Liver (tissue), 9 donors: ENCODE results near the gene CEP63. TPM values are rescaled to one million over a fixed set of nuclear protein-coding genes. Genes with fewer than 3 reads are reported as not detected.
A peak's percentile ranks its signal among the peaks of the same experiment; 100 is the strongest.

Experiments used
- DNase-seq: peaks from one replicate; pipeline ENCODE4 v3.0.0-alpha.2; 2017; ENCODE audit warnings: low spot score
- H3K27ac ChIP-seq, 2 donors: one replicate each; pipeline ENCODE4 v1.7.0; 2013; ENCODE audit warnings: inconsistent platforms in 2 of 2, low read length in 2 of 2, control low read depth in 1 of 2, low read depth in 1 of 2, mild to moderate bottlenecking in 1 of 2
- H3K27me3 ChIP-seq, 4 donors: one replicate each; pipeline versions ENCODE4 v1.6.1 to v1.7.0; 2013; ENCODE audit warnings: low read length in 3 of 4, inconsistent platforms in 1 of 4, mild to moderate bottlenecking in 1 of 4, moderate library complexity in 1 of 4; ENCODE audit not compliant: control insufficient read depth in 4 of 4, insufficient read depth in 4 of 4
- H3K36me3 ChIP-seq, 4 donors: one replicate each; pipeline versions ENCODE4 v1.6.1 to v1.7.0; 2013; ENCODE audit warnings: low read length in 3 of 4, mild to moderate bottlenecking in 3 of 4, low read depth in 1 of 4, moderate library complexity in 1 of 4; ENCODE audit not compliant: control insufficient read depth in 4 of 4, insufficient read depth in 3 of 4
- H3K4me1 ChIP-seq, 4 donors: one replicate each; pipeline versions ENCODE4 v1.6.1 to v1.7.0; 2013; ENCODE audit warnings: low read length in 3 of 4, mild to moderate bottlenecking in 3 of 4, moderate library complexity in 1 of 4; ENCODE audit not compliant: control insufficient read depth in 4 of 4, insufficient read depth in 4 of 4
- H3K4me3 ChIP-seq, 3 donors: one replicate each; pipeline versions ENCODE4 v1.6.1 to v1.7.0; 2013; ENCODE audit warnings: low read length in 3 of 3, control low read depth in 1 of 3, low read depth in 1 of 3, mild to moderate bottlenecking in 1 of 3
- H3K9ac ChIP-seq, 2 donors: one replicate each; pipeline ENCODE4 v1.7.0; 2013; ENCODE audit warnings: low read length in 2 of 2, mild to moderate bottlenecking in 2 of 2, moderate library complexity in 2 of 2, control low read depth in 1 of 2, low read depth in 1 of 2
- H3K9me3 ChIP-seq, 4 donors: one replicate each; pipeline versions ENCODE4 v1.6.1 to v1.7.0; 2013; ENCODE audit warnings: low read length in 3 of 4; ENCODE audit not compliant: control insufficient read depth in 4 of 4
- EGR1 ChIP-seq, 2 donors: IDR thresholded peaks; 2 replicates each; pipeline ENCODE4 v1.6.1; 2016 to 2018; ENCODE audit warnings: antibody characterized with exemption in 2 of 2, low read depth in 2 of 2
- FOXA1 ChIP-seq: IDR thresholded peaks from 2 replicates; pipeline ENCODE4 v1.6.1; 2016; ENCODE audit warnings: antibody characterized with exemption
- FOXA2 ChIP-seq: IDR thresholded peaks from 2 replicates; pipeline ENCODE4 v1.6.1; 2016; ENCODE audit warnings: antibody characterized with exemption
- GABPA ChIP-seq, 2 donors: IDR thresholded peaks in 1 of 2; conservative IDR thresholded peaks in 1 of 2; 2 replicates each; pipeline ENCODE4 v1.6.1; 2016; ENCODE audit warnings: antibody characterized with exemption in 2 of 2, mild to moderate bottlenecking in 1 of 2, moderate library complexity in 1 of 2
- HNF4A ChIP-seq, 2 donors: conservative IDR thresholded peaks; 2 replicates each; pipeline ENCODE4 v1.6.1; 2016; ENCODE audit warnings: antibody characterized with exemption in 2 of 2, mild to moderate bottlenecking in 2 of 2
- HNF4G ChIP-seq: IDR thresholded peaks from 2 replicates; pipeline ENCODE4 v1.6.1; 2016; ENCODE audit warnings: antibody characterized with exemption
- JUND ChIP-seq, 2 donors: IDR thresholded peaks; 2 replicates each; pipeline ENCODE4 v1.6.1; 2016; ENCODE audit warnings: antibody characterized with exemption in 2 of 2
- NR2F2 ChIP-seq: IDR thresholded peaks from 2 replicates; pipeline ENCODE4 v1.6.1; 2016; ENCODE audit warnings: antibody characterized with exemption
- RAD21 ChIP-seq, 2 donors: IDR thresholded peaks; 2 replicates each; pipeline ENCODE4 v1.6.1; 2016; ENCODE audit warnings: antibody characterized with exemption in 2 of 2, mild to moderate bottlenecking in 2 of 2
- RXRA ChIP-seq, 2 donors: IDR thresholded peaks; 2 replicates each; pipeline ENCODE4 v1.6.1; 2017 to 2018; ENCODE audit warnings: antibody characterized with exemption in 2 of 2, mild to moderate bottlenecking in 1 of 2
- TAF1 ChIP-seq: conservative IDR thresholded peaks from 2 replicates; pipeline ENCODE4 v1.6.1; 2016; ENCODE audit warnings: antibody characterized with exemption, mild to moderate bottlenecking
- YY1 ChIP-seq: IDR thresholded peaks from 2 replicates; pipeline ENCODE4 v1.6.1; 2016; ENCODE audit warnings: antibody characterized with exemption, mild to moderate bottlenecking
- WGBS: extraction: QIAGEN DNeasy Blood & Tissue Kit; methylation state at CpG from one replicate; pipeline ENCODE4 v1.1.7; 2013; 5-methylcytosine and 5-hydroxymethylcytosine counted together
- polyA plus RNA-seq, 2 donors: library from polyadenylated mRNA; stranded (reverse) in 1 of 2; unstranded in 1 of 2; fragments of 200-250 nt in 1 of 2; fragments of >200 nt in 1 of 2; fragmentation: Nextera tagmentation in 1 of 2; extraction: Ambion mirVana in 1 of 2; gene quantifications; one replicate each; pipeline versions ENCODE4 v1.2.1 to v1.2.3, GENCODE V29; 2013 to 2015
- total RNA-seq, 2 donors: library from RNA; depleted of rRNA; stranded (reverse); fragments of >200 nt; gene quantifications; one replicate each; pipeline ENCODE4 v1.2.3, GENCODE V29; 2014
- TF ChIP-seq, protein P1 (sequence below): IDR thresholded peaks from 2 replicates; pipeline ENCODE4 v1.6.1; 2016; ENCODE audit warnings: antibody characterized with exemption
- TF ChIP-seq, protein P2 (sequence below): IDR thresholded peaks from 2 replicates; pipeline ENCODE4 v1.6.1; 2016; ENCODE audit warnings: antibody characterized with exemption
- TF ChIP-seq, protein P3 (sequence below): IDR thresholded peaks from 2 replicates; pipeline ENCODE4 v1.6.1; 2016; ENCODE audit warnings: antibody characterized with exemption
- TF ChIP-seq, protein P4 (sequence below): fragments of 150-350 bp; IDR thresholded peaks from 2 replicates; pipeline ENCODE4 v1.5.1; 2017; ENCODE audit warnings: improper control_type of control experiment, low read depth, low read length; ENCODE audit not compliant: missing input control
- donor health status: healthy.
- donor health status: healthy.
- donor health status: healthy.
- donor health status: healthy.
- donor health status: healthy.

CEP63 gene
- total and polyA plus RNA-seq, 4 donors = 8.1 to 16.1 (median 12.7) TPM

DNA sequence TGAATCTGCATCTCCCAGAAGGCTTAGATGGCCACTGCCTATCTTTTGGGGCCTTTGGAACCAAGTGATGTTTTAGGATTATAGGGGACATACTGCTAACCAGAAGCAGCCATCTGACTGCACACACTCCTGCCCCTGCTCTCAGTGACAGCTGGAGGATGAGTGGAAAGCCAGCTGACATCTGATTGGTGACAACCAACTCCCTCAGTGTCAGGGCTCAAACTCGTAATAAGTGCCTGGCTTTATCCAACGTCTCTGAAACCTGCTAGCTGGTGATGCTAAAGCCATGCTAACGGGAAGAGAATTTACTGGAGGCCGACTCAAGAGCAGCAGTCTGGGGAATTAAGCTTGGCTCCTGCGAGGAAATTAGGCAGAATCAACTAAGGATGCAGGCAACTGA, 129.9 kb downstream of the CEP63 start:
- no peaks in the 10 kb centered on the region for H3K36me3 ChIP-seq
- DNase-seq = no peak
- H3K4me1 ChIP-seq = no peaks in the 10 kb centered on the region
- no peak overlapping the region for H3K4me3 ChIP-seq
- WGBS = 86% methylated on average over 5 of the region's 5 CpGs
- no peaks in the 10 kb centered on the region for H3K9me3 ChIP-seq
- TF ChIP-seq FOXA2 = no peak
- TF ChIP-seq FOXA1 = no peak
- no peak for TF ChIP-seq YY1
- no peak for TF ChIP-seq EGR1 (IDR thresholded peaks at IDR 0.05; ENCODE audit: low read depth in 2 of 2)
- H3K27ac ChIP-seq = no peak overlapping the region
- no peak overlapping the region for H3K9ac ChIP-seq
- H3K27me3 ChIP-seq = no peaks in the 10 kb centered on the region

DNA sequence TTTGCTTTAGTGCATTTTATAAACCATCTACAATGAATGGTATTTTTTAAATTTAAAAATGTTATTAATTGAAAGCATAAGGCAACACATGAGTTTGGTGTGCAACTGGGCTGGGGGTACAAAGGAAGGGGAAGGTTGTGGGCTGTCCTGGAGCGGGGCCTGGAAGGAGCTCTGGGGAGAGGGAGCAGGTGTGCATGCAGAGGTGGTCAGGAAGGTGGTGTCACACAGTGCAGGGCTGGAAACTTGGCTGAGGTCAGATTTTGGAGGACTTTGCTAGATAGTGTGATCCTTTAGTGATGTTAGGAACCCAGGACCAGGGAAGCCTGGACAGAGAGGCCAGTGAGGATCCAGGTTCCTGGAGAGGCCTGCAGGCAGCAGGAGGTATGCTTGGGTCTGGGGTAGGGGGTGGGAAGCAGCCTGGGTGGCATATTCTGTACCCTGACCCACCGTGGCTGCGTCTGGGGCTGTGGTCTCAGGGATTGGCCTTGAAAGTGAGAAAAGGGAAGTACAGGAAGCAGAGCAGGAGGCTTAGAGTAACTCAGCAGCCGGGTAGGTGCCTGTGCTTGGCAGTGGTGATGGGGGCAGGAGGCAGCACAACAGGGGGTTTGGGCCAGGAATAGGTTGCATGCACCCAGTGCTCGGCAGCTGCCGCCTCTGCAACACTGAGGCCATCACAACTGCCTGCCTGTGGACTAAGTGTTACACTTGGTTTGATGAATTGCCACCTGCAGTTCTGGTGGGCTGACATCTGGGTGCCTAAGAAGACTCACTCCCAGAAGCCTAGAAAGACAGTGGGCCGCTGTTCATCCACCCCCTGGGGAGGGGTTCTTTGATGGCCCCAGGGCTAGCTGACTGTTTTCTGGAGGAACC, 132.0 kb downstream of the CEP63 start:
- no peaks in the 10 kb centered on the region for H3K9me3 ChIP-seq
- no peak overlapping the region for H3K27ac ChIP-seq
- H3K4me3 ChIP-seq = no peak overlapping the region
- H3K4me1 ChIP-seq = peaks cover 0 to 1% (median 0%) of the 10 kb centered on the region in 4 donors
- TF ChIP-seq GABPA (IDR thresholded peaks at IDR 0.05 in 1 of 2, conservative IDR thresholded peaks at IDR 0.05 in 1 of 2) (no peak), FOXA2 (no peak), FOXA1 (no peak), TAF1 (no peak), NR2F2 (no peak)
- TF ChIP-seq, protein P1, sequence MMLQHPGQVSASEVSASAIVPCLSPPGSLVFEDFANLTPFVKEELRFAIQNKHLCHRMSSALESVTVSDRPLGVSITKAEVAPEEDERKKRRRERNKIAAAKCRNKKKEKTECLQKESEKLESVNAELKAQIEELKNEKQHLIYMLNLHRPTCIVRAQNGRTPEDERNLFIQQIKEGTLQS = no peak
- TF ChIP-seq, protein P2, sequence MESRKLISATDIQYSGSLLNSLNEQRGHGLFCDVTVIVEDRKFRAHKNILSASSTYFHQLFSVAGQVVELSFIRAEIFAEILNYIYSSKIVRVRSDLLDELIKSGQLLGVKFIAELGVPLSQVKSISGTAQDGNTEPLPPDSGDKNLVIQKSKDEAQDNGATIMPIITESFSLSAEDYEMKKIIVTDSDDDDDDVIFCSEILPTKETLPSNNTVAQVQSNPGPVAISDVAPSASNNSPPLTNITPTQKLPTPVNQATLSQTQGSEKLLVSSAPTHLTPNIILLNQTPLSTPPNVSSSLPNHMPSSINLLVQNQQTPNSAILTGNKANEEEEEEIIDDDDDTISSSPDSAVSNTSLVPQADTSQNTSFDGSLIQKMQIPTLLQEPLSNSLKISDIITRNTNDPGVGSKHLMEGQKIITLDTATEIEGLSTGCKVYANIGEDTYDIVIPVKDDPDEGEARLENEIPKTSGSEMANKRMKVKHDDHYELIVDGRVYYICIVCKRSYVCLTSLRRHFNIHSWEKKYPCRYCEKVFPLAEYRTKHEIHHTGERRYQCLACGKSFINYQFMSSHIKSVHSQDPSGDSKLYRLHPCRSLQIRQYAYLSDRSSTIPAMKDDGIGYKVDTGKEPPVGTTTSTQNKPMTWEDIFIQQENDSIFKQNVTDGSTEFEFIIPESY = no peak
- H3K27me3 ChIP-seq = no peaks in the 10 kb centered on the region
- 74% methylated on average over 7 of the region's 7 CpGs for WGBS
- no peaks in the 10 kb centered on the region for H3K36me3 ChIP-seq
- peak; percentile 16 for DNase-seq
- H3K9ac ChIP-seq = no peak overlapping the region

DNA sequence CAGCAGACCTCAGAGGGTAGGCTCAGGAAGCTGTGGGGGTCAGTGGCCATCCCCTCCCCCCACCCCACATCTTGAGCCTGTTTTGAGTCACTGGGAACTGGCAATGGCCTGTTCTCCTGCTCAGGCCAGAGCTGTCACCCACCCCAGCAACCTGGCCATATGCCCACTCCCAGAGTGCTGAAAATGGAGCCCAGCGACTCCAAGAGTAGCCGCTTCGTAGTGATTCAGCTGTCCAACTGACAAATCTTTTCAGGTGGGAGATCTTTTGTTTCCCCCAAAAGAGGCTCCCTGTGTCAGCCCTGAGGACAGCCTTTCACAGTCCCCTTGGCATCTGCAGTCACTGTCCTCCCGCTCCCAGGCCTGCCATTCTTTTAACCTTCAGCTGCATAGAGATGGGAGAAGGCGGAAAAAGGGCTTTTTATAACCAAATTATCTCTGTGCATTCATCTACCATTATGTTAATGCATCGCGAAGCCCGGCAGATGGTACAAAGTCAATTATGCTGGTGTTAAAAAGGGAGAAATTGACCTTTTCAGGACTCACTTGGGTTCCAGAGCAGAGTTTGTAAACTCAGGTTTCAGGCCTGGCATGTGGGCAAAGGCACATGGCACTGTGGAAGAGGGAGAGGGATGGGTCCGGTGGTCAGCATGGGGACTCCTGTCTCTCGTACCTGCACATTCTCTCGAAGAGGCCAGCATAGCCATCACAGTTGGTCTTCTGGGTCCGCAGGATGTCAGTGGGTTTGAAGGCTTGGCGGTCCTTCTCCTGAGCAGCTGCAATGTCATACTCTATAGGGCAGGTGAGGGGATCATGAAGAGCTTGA, 132.8 kb downstream of the CEP63 start:
- Histone ChIP-seq H3K27ac (no peak overlapping the region), H3K4me3 (no peak overlapping the region), H3K4me1 (peaks cover 0 to 2% (median 0%) of the 10 kb centered on the region in 4 donors), H3K27me3 (no peaks in the 10 kb centered on the region), H3K36me3 (no peaks in the 10 kb centered on the region), H3K9me3 (no peaks in the 10 kb centered on the region), H3K9ac (no peak overlapping the region)
- WGBS = 97% methylated on average over 13 of the region's 13 CpGs
- DNase-seq = peak; percentile 22
- TF ChIP-seq, protein P3, sequence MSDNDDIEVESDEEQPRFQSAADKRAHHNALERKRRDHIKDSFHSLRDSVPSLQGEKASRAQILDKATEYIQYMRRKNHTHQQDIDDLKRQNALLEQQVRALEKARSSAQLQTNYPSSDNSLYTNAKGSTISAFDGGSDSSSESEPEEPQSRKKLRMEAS = no peak
- TF ChIP-seq HNF4G (no peak), JUND (IDR thresholded peaks at IDR 0.05) (no peak), NR2F2 (no peak), EGR1 (IDR thresholded peaks at IDR 0.05; ENCODE audit: low read depth in 2 of 2) (no peak), RAD21 (IDR thresholded peaks at IDR 0.05) (no peak), YY1 (no peak), HNF4A (conservative IDR thresholded peaks at IDR 0.05) (no peak), GABPA (IDR thresholded peaks at IDR 0.05 in 1 of 2, conservative IDR thresholded peaks at IDR 0.05 in 1 of 2) (no peak), FOXA1 (no peak), RXRA (IDR thresholded peaks at IDR 0.05) (no peak), FOXA2 (no peak)
- TF ChIP-seq, protein P2 = no peak
- TF ChIP-seq, protein P4, sequence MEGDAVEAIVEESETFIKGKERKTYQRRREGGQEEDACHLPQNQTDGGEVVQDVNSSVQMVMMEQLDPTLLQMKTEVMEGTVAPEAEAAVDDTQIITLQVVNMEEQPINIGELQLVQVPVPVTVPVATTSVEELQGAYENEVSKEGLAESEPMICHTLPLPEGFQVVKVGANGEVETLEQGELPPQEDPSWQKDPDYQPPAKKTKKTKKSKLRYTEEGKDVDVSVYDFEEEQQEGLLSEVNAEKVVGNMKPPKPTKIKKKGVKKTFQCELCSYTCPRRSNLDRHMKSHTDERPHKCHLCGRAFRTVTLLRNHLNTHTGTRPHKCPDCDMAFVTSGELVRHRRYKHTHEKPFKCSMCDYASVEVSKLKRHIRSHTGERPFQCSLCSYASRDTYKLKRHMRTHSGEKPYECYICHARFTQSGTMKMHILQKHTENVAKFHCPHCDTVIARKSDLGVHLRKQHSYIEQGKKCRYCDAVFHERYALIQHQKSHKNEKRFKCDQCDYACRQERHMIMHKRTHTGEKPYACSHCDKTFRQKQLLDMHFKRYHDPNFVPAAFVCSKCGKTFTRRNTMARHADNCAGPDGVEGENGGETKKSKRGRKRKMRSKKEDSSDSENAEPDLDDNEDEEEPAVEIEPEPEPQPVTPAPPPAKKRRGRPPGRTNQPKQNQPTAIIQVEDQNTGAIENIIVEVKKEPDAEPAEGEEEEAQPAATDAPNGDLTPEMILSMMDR = no peak
- TF ChIP-seq, protein P1 = no peak
